HEK293 (cell line): ENCODE results near the gene DENND2A.

Source experiments
- CTCF ChIA-PET: fragments of 350-600 bp; formaldehyde crosslinking; extraction: SDS; loops from one replicate; lab custom pipeline; 2021; ENCODE audit warnings: antibody characterized with exemption; lab: Yijun Ruan, JAX
- POLR2A ChIA-PET: fragments of 300-600 bp; formaldehyde crosslinking; extraction: SDS; loops from one replicate; lab custom pipeline; 2020; ENCODE audit warnings: antibody characterized with exemption, inconsistent platforms; lab: Yijun Ruan, JAX
- H3K27ac ChIP-seq: fragments of 200-500 bp; sonication (Bioruptor generic); 2 replicates; pipeline ENCODE4 v1.5.1; 2014; ENCODE audit warnings: low read depth, low read length, control low read depth, inconsistent platforms; ENCODE audit errors: extremely low read depth
- H3K36me3 ChIP-seq, 2 experiments: fragments of 200-500 bp in 1 of 2; sonication (Bioruptor generic) in 1 of 2; 1 replicate in 1 of 2; 2 replicates in 1 of 2; pipeline ENCODE4 v1.5.1; 2014 to 2017; ENCODE audit warnings: inconsistent platforms in 2 of 2, low read length in 2 of 2; ENCODE audit not compliant: control insufficient read depth in 2 of 2, insufficient read depth in 1 of 2
- H3K4me1 ChIP-seq: fragments of 200-500 bp; sonication (Bioruptor generic); 2 replicates; pipeline ENCODE4 v1.5.1; 2014; ENCODE audit warnings: mild to moderate bottlenecking, low read length, inconsistent platforms; ENCODE audit not compliant: control insufficient read depth, insufficient read depth
- H3K4me3 ChIP-seq: 2 replicates; pipeline ENCODE4 v1.5.1; 2011; ENCODE audit warnings: low read depth, mild to moderate bottlenecking, control low read depth, low read length, moderate library complexity
- H3K9me3 ChIP-seq: fragments of 200-500 bp; sonication (Bioruptor generic); 2 replicates; pipeline ENCODE4 v1.5.1; 2014; ENCODE audit warnings: low read depth, low read length, inconsistent platforms; ENCODE audit not compliant: control insufficient read depth, insufficient read depth
- BCL6B ChIP-seq: fragments of 450-650 bp; formaldehyde crosslinking; IDR thresholded peaks from 2 replicates; pipeline ENCODE4 v1.5.1; 2017; ENCODE audit warnings: missing biosample characterization, missing genetic modification characterization
- FEZF1 ChIP-seq: fragments of 450-650 bp; formaldehyde crosslinking; IDR thresholded peaks from 2 replicates; pipeline ENCODE4 v1.5.1; 2016; ENCODE audit warnings: missing biosample characterization, missing genetic modification characterization
- PRDM1 ChIP-seq: fragments of 450-650 bp; formaldehyde crosslinking; IDR thresholded peaks from 2 replicates; pipeline ENCODE4; 2016; ENCODE audit warnings: missing biosample characterization, missing genetic modification characterization
- TRIM28 ChIP-seq: IDR thresholded peaks from 2 replicates; pipeline ENCODE4 v1.6.1; 2011; ENCODE audit warnings: low read length, control low read depth, borderline replicate concordance
- WT1 ChIP-seq: fragments of 450-650 bp; formaldehyde crosslinking; IDR thresholded peaks from 2 replicates; pipeline ENCODE4 v1.5.1; 2016; ENCODE audit warnings: missing biosample characterization, missing genetic modification characterization
- ZBTB17 ChIP-seq: fragments of 450-650 bp; formaldehyde crosslinking; IDR thresholded peaks from 2 replicates; pipeline ENCODE4 v1.5.1; 2016; ENCODE audit warnings: missing biosample characterization, missing genetic modification characterization
- ZBTB49 ChIP-seq: fragments of 450-650 bp; formaldehyde crosslinking; IDR thresholded peaks from 2 replicates; pipeline ENCODE4 v1.5.1; 2016; ENCODE audit warnings: missing biosample characterization, missing genetic modification characterization, low read depth
- ZFP41 ChIP-seq: fragments of 450-650 bp; formaldehyde crosslinking; IDR thresholded peaks from 2 replicates; pipeline ENCODE4 v1.5.1; 2016; ENCODE audit warnings: missing biosample characterization, missing genetic modification characterization, borderline replicate concordance
- ZNF18 ChIP-seq: fragments of 450-650 bp; formaldehyde crosslinking; IDR thresholded peaks from 2 replicates; pipeline ENCODE4 v1.5.1; 2016; ENCODE audit warnings: missing biosample characterization, missing genetic modification characterization
- ZNF266 ChIP-seq: fragments of 450-650 bp; formaldehyde crosslinking; IDR thresholded peaks from 2 replicates; pipeline ENCODE4 v1.5.1; 2016; ENCODE audit warnings: missing biosample characterization, missing genetic modification characterization, low read depth
- ZNF366 ChIP-seq: fragments of 450-650 bp; formaldehyde crosslinking; conservative IDR thresholded peaks from 2 replicates; pipeline ENCODE4 v1.5.1; 2016; ENCODE audit warnings: missing biosample characterization, missing genetic modification characterization
- ZNF449 ChIP-seq: fragments of 450-650 bp; formaldehyde crosslinking; IDR thresholded peaks from 2 replicates; pipeline ENCODE4 v1.5.1; 2017; ENCODE audit warnings: missing biosample characterization, mild to moderate bottlenecking, missing genetic modification characterization, moderate library complexity
- ZNF791 ChIP-seq: fragments of 450-650 bp; formaldehyde crosslinking; IDR thresholded peaks from 2 replicates; pipeline ENCODE4 v1.5.1; 2016; ENCODE audit warnings: missing biosample characterization, missing genetic modification characterization

DENND2A gene

GRCh38 chr7:140552240-140552679 lies 88.4 kb downstream of the DENND2A start:
- ChIA-PET POLR2A (no interaction called here), CTCF (interaction anchor here (0.6 kb wide), 1 partner anchor 22 kb away, joined by 3 read pairs; no protein-coding TSS in a partner anchor)
- Histone ChIP-seq H3K27ac (no peak overlapping the region), H3K4me3 (no peak overlapping the region), H3K9me3 (no peaks in the 10 kb centered on the region), H3K36me3 (no peaks in the 10 kb centered on the region), H3K4me1 (no peaks in the 10 kb centered on the region)
- TF ChIP-seq ZBTB17 (no peak), FEZF1 (tag by site-specific recombination) (no peak), ZNF18 (tag by site-specific recombination) (peak; percentile 81), BCL6B (tag by site-specific recombination) (peak; percentile 5; the same call in 1 of the 2 replicates), ZNF449 (tag by site-specific recombination) (no peak), PRDM1 (tag by site-specific recombination) (peak; percentile 92), ZNF366 (peak; percentile 71), ZBTB49 (tag by site-specific recombination) (no peak)

- Histone ChIP-seq H3K9me3 (no peaks in the 10 kb centered on the region), H3K4me1 (no peaks in the 10 kb centered on the region), H3K4me3 (no peak overlapping the region), H3K36me3 (no peaks in the 10 kb centered on the region), H3K27ac (no peak overlapping the region)
- no peak for TF ChIP-seq ZFP41 (tag by site-specific recombination)
- no peak for TF ChIP-seq WT1 (tag by site-specific recombination)
- TF ChIP-seq TRIM28, result 0 out of 2 replicates have a peak, but pooled peaks have one; percentile 28
- no peak for TF ChIP-seq ZNF266 (tag by site-specific recombination)
- no peak for TF ChIP-seq ZNF791 (tag by site-specific recombination)
- ChIA-PET CTCF (interaction anchor here (0.5 kb wide), 1 partner anchor 96 kb away, joined by 3 read pairs; no protein-coding TSS in a partner anchor), POLR2A (interaction anchor here (0.5 to 0.7 kb wide), 2 partner anchors 9 to 60 kb away, joined by 5 to 6 read pairs; no protein-coding TSS in a partner anchor)
Measured at GRCh38 chr7:140551355-140552239, 89.0 kb downstream of the DENND2A start.
